ENCODE data around the gene MAX. TPM values are rescaled to one million over a fixed set of nuclear protein-coding genes. Genes with fewer than 3 reads are reported as not detected.

The MAX gene
- total RNA-seq, 1 experiment from 2014 or later, result 41.4 TPM

- intact Hi-C loops (cut with micrococcal nuclease; ENCODE audit: unreplicated experiment) (no loop called here), in situ Hi-C loops (cut with HindIII; ENCODE audit: low pct_unique_long_range_greater_than_20kb, low sequenced_read_pairs) (no loop called here)
- DNase-seq (ENCODE audit: low read depth, low spot score) (no peak), ATAC-seq (no peak)
- H3K9me3 ChIP-seq (ENCODE audit: control insufficient read depth, insufficient read depth, low read depth, low read length), result no peaks in the 10 kb centered on the region
- ChIA-PET POLR2A (no interaction called here), CTCF (no interaction called here)
- no peak overlapping the region for H3K27ac ChIP-seq (ENCODE audit: low read length)
- TF ChIP-seq TCF7L2 (IDR thresholded peaks at IDR 0.05; ENCODE audit: low read depth, low read length), result no peak
- no peak for TF ChIP-seq SIN3A (IDR thresholded peaks at IDR 0.05; ENCODE audit: borderline replicate concordance, insufficient read depth, low read depth, low read length)
- no peak for TF ChIP-seq POLR2AphosphoS5 (IDR thresholded peaks at IDR 0.05; ENCODE audit: low read depth, low read length)
- no peak for TF ChIP-seq CTCF (IDR thresholded peaks at IDR 0.05)
- no peak for TF ChIP-seq REST (IDR thresholded peaks at IDR 0.05; ENCODE audit: insufficient read depth in 1 of 2, low read depth in 2 of 2, low read length in 1 of 2)
- H3K4me3 ChIP-seq (ENCODE audit: low read depth in 2 of 2, low read length in 2 of 2), result no peak overlapping the region
- H3K36me3 ChIP-seq (ENCODE audit: control insufficient read depth, insufficient read depth, low read length), result no peaks in the 10 kb centered on the region
- H3K27me3 ChIP-seq (ENCODE audit: control insufficient read depth, insufficient read depth, low read length), result no peaks in the 10 kb centered on the region
- no TSS peak for BruUV-seq (replicated peaks)
- no peaks in the 10 kb centered on the region for H3K4me1 ChIP-seq (ENCODE audit: control insufficient read depth, insufficient read depth, low read length)
These were observed 57.3 kb downstream of the MAX start for GRCh38 chr14:65045006-65045405.

- in situ Hi-C loops (cut with HindIII; ENCODE audit: low pct_unique_long_range_greater_than_20kb, low sequenced_read_pairs), result no loop called here
- no peaks in the 10 kb centered on the region for H3K27me3 ChIP-seq (ENCODE audit: control insufficient read depth, insufficient read depth, low read length)
- BruUV-seq (replicated peaks), result no TSS peak
- H3K36me3 ChIP-seq (ENCODE audit: control insufficient read depth, insufficient read depth, low read length), result no peaks in the 10 kb centered on the region
- TF ChIP-seq CTCF (IDR thresholded peaks at IDR 0.05) (no peak), POLR2AphosphoS5 (IDR thresholded peaks at IDR 0.05; ENCODE audit: low read depth, low read length) (no peak)
- ChIA-PET POLR2A (no interaction called here), CTCF (no interaction called here)
- no peak for ATAC-seq
- intact Hi-C loops (cut with micrococcal nuclease; ENCODE audit: unreplicated experiment), result no loop called here
- H3K9me3 ChIP-seq (ENCODE audit: control insufficient read depth, insufficient read depth, low read depth, low read length), result no peaks in the 10 kb centered on the region
- no peak overlapping the region for H3K27ac ChIP-seq (ENCODE audit: low read length)
- no peaks in the 10 kb centered on the region for H3K4me1 ChIP-seq (ENCODE audit: control insufficient read depth, insufficient read depth, low read length)
- H3K4me3 ChIP-seq (ENCODE audit: low read depth in 2 of 2, low read length in 2 of 2), result no peak overlapping the region
- DNase-seq (ENCODE audit: low read depth, low spot score), result no peak
These were observed 57.7 kb downstream of the MAX start for GRCh38 chr14:65044596-65044959.
